ENCODE data around the gene TSSK3. TPM values are rescaled to one million over a fixed set of nuclear protein-coding genes. Genes with fewer than 3 reads are reported as not detected.
"Not testable (repeated sequence)": the region's sequence is repeated elsewhere in the genome, so short reads cannot be mapped to it uniquely, and the experiment has no call there.

TSSK3 gene
- total RNA-seq, 1 experiment from 2014 or later = 0.08 TPM

DNA sequence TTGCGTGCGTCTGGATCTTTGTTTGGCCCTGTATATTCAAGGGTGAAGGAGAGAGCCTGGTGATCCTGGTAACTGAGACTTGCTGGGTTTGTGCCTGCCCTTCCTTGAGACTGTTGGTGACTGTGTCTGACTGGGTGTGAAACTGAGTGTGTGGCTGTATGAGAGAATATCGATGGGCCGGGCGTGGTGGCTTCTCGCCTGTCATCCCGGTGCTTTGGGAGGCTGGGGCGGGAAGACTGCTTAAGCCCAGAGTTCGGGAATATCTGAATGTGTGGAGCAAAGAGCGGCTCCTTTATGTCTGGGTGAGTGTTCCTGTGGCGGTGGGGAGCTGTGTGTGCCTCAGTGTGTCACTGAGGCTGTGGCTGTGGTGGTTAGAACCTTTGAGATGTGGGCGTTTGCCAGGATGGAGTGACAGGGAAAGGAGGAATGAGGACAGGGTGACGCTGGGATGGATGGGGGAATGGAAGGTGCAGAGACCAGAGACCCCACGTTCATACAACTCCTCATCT, 23.6 kb upstream of the TSSK3 start:
- no peak for DNase-seq (ENCODE audit: low spot score)

- DNase-seq (ENCODE audit: low spot score) = no peak
These were observed 22.9 kb upstream of the TSSK3 start for GRCh38 chr1:32339363-32339978.

- no peak for DNase-seq (ENCODE audit: low spot score)
These were observed 21.1 kb upstream of the TSSK3 start for GRCh38 chr1:32341186-32341757.

DNA sequence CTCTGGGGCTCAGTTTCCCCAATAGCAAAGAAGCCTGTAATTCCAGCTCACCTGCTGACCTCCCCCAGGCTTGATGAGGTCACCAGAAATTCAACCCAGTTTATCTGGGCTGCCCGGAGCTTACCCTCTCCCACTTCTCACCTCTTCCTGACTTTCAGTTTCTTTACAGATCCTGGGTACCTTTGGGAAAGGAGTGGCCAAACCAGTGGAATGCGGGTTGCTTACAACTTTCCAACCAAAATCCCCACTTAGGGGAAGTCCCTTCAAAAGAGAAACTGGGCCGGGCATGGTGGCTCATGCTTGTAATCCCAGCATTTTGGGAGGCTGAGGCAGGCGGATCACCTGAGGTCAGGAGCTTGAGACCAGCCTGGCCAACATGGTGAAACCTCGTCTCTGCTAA, 20.4 kb upstream of the TSSK3 start:
- no peak for DNase-seq (ENCODE audit: low spot score)

GRCh38 chr1:32342704-32343103, 19.6 kb upstream of the TSSK3 start:
- DNase-seq (ENCODE audit: low spot score) = no peak

DNA sequence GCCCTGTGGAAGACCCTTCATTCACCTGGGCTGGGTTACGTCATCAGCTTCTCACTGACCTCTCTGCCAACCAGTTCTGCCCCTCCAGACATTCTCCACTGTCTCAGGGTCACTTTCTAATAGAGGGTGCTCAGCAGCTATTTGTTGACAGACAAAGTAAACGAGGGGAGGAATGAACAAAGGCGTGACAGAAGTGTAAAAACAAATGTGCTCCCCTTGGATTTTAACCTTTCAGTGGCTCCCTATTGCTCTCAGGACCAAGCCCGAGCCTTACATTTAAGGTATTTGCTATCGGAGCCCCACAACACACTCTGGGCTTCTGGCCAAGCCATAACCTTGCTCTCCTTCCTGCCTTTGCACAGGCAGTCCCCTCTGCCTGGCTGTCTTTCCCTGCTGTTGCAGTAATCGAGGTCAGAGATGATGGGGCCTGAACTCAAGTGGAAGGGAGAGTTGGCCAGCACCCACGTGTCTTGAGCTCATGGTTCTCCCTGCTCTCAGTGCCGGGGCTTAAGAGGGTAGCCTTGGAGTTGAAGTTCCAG, 17.0 kb upstream of the TSSK3 start:
- DNase-seq (ENCODE audit: low spot score) = peak; percentile 25

DNA sequence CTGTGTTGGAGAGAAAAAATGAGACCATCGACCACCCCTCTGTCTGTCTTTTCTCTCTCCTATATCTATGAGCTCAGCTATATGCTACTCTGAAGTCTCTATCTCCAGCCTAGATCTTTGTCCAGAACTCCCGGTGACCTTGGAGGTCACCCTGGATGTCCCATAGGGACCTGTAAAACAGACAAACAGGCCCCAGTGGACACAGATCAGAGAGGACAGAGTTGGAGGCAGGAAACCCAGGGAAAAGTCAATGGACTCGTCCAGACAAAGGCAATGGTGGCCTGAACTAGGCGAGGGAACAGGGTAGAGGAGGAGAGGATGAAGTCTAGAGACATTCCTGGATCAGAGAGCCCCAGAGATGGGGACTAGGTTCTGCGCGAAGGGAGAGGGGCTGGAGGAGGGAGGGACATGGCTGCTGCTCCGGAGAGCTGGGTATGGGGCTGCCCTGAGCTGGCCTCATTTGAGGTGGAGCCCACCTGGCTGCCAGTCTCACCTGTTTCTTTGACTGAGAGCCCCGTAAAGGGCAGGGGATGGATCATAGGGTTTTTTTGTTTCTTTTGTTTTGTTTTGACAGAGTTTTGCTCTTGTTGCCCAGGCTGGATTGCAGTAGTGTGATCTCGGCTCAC, 15.7 kb upstream of the TSSK3 start:
- DNase-seq (ENCODE audit: low spot score) = no peak

- no peak for DNase-seq (ENCODE audit: low spot score)
These were observed 13.1 kb upstream of the TSSK3 start for GRCh38 chr1:32349211-32349708.

DNA sequence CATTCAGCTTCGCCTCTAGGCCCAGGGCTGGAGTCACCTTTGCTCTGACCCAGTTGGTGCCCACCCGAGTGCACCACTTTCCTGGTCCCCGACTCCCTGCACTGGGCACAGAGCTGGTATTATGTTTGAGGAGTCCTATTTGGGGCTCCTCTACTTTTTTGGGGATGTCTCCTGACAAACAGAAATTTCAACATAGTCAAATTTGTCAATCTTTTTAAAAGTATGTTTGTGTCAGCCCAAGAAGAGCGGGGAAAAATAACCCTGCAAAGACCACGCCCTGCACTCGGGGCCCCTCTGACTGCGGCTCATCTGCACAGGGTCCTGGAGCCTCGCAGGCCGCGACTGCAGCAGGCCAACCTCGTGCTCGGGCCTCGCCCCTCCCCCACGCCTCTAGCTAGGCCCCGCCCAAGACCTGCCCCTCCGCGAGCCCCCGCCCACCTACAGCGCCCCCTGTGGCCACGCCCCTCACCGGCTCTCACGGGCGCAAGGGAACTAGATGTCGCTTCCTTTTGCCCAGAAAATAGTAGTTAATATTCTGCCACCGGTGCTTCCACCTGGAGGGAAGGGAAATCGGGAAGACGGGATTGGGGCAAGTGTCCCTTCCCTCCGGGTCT, 11.4 kb upstream of the TSSK3 start:
- no peak for DNase-seq (ENCODE audit: low spot score)

GRCh38 chr1:32351399-32352238, 10.7 kb upstream of the TSSK3 start:
- DNase-seq (ENCODE audit: low spot score) = peak; percentile 87

- DNase-seq (ENCODE audit: low spot score) = no peak
These were observed 10.0 kb upstream of the TSSK3 start for GRCh38 chr1:32352239-32352745.

DNA sequence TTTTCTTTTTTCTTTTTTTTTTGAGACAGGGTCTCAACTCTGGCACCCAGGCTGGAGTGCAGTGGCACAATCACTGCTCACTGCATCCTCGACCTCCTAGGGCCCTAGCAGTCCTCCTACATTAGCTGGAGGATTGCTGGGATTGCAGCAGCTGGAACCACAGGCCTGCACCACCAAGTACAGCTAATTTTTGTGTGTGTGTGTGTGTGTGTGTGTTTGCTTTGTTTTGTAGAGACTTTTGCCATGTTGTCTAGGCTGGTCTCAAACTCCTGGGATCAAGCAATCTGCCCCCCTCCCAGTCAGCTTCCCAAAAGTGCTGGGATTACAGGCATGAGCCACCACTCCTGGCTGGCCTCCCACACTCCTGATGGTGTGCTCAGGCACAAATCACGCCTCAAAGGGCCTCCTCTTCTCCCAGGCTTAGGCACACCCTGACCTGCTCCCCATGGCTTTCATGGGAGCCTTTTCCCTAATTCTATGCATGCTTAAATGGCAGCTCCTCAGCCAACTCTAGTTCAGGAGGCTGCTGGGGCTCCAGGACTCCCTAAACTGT, 9.4 kb upstream of the TSSK3 start:
- DNase-seq (ENCODE audit: low spot score) = no peak

- no peak for DNase-seq (ENCODE audit: low spot score)
These were observed 8.9 kb upstream of the TSSK3 start for GRCh38 chr1:32353431-32353830.

- DNase-seq (ENCODE audit: low spot score) = no peak
These were observed 8.3 kb upstream of the TSSK3 start for GRCh38 chr1:32353886-32354570.

- not testable (repeated sequence) for DNase-seq (ENCODE audit: low spot score)
These were observed 6.6 kb upstream of the TSSK3 start for GRCh38 chr1:32355778-32356177.

GRCh38 chr1:32356478-32356877, 5.9 kb upstream of the TSSK3 start:
- no peak for DNase-seq (ENCODE audit: low spot score)

GRCh38 chr1:32357614-32358013, 4.7 kb upstream of the TSSK3 start:
- no peak for DNase-seq (ENCODE audit: low spot score)

DNA sequence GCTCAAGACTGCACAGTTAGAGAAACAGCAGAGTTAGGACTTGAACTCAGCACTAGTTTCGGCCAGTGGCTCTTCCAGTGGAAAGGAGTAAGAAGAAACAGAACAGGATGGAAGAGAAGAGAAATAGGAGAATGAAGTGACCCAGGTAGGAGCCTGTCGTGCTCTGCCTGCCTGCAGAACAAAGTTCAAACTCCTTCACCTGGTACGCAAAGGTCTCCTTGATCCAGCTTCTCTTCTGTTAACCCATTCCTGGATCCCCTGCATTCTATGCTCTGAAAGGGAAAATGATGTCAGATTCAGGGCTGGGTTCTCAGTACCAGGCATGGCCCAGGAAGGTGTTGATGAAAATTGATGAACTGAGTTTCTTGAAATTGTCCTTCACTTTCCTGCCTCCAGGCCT, 3.9 kb upstream of the TSSK3 start:
- DNase-seq (ENCODE audit: low spot score) = no peak

DNA sequence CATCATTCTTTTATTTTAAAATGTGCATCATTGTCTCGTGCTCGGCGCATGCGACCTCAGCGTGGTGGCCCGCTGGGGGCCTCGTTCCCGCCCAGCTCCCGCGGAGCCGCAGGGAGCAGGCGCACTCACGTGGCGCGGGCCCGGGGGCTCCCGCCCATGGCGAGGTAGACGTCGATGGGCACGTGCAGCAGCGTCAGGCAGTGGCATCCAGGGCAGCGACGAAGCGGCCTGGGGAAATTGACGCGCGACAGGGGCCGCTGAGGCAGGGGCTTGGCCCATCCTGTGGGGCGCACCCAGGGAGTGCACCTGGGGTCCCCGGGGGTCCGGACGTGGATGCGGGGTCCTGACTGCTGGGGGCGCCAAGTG, 1.0 kb upstream of the TSSK3 start:
- DNase-seq (ENCODE audit: low spot score) = no peak

GRCh38 chr1:32361674-32362473, 465 bp upstream of the TSSK3 start:
- no peak for DNase-seq (ENCODE audit: low spot score)
